ENCODE measurements around the gene DUSP14.

DNA sequence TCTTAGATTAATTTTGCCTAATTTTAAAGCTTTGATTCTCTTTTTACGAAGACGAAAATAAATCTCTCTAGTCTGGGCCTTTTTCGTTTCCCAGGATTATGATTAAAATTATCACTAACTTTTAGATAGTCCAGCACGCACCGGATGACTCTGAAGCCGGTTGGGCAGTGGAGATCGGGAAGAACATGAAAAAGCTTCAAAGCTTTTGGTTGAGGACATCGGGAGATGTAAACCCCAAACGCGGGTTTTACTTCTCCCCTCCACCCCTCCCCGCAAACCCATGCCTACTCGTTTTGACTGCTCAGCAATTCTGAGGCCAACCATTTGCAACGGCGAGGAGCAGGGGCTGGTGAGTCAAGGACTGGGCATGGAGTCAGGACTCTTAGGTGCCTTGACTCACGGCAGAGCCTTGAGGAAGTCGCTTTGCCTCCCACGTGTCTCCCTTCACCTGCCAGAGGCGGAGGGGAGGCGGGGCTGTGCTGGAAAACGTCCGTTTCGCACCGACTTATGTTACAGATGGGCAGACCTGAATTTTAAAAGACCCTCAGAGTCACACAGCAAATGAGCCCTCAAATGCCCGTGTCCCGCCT, 989 bp upstream of the DUSP14 start:
- TF ChIP-seq, protein P1, sequence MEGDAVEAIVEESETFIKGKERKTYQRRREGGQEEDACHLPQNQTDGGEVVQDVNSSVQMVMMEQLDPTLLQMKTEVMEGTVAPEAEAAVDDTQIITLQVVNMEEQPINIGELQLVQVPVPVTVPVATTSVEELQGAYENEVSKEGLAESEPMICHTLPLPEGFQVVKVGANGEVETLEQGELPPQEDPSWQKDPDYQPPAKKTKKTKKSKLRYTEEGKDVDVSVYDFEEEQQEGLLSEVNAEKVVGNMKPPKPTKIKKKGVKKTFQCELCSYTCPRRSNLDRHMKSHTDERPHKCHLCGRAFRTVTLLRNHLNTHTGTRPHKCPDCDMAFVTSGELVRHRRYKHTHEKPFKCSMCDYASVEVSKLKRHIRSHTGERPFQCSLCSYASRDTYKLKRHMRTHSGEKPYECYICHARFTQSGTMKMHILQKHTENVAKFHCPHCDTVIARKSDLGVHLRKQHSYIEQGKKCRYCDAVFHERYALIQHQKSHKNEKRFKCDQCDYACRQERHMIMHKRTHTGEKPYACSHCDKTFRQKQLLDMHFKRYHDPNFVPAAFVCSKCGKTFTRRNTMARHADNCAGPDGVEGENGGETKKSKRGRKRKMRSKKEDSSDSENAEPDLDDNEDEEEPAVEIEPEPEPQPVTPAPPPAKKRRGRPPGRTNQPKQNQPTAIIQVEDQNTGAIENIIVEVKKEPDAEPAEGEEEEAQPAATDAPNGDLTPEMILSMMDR (IDR thresholded peaks at IDR 0.05; ENCODE audit: insufficient read depth, low read length): no peak
- TF ChIP-seq POLR2AphosphoS5 (IDR thresholded peaks at IDR 0.05; ENCODE audit: low read depth): no peak
